ENCODE results near the gene SYT2. TPM values are rescaled to one million over a fixed set of nuclear protein-coding genes. Genes with fewer than 3 reads are reported as not detected.

Gene SYT2
- total RNA-seq, 1 experiment from 2014 or later = 12.1 TPM

DNA sequence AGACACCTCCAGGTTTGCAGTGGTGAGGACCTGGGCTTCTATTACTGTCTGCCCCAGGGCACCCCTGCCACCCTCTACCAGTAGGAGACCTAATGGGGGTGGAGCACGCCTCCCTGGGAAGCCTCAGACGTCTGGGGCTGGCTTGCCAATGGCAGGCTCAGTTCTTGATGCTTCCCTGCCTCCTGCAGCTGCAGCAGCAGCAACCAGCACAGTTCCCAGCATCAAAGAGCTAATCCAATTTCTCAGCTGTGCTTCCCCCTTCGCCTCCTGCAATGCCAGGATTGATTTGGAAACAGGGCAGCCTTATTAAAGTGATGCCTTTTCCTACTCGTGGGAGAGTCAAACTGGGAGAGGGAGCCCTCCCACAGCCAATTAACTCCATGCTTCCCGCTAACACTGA lies 8.2 kb downstream of the SYT2 start (continued):
- TF ChIP-seq, protein P1, sequence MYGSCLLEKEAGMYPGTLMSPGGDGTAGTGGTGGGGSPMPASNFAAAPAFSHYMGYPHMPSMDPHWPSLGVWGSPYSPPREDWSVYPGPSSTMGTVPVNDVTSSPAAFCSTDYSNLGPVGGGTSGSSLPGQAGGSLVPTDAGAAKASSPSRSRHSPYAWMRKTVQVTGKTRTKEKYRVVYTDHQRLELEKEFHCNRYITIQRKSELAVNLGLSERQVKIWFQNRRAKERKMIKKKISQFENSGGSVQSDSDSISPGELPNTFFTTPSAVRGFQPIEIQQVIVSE (CRISPR knock-in tag; IDR thresholded peaks at IDR 0.05; ENCODE audit: borderline replicate concordance) = no peak
- TF ChIP-seq ZNF219 (CRISPR knock-in tag; IDR thresholded peaks at IDR 0.05; ENCODE audit: borderline replicate concordance) = no peak

DNA sequence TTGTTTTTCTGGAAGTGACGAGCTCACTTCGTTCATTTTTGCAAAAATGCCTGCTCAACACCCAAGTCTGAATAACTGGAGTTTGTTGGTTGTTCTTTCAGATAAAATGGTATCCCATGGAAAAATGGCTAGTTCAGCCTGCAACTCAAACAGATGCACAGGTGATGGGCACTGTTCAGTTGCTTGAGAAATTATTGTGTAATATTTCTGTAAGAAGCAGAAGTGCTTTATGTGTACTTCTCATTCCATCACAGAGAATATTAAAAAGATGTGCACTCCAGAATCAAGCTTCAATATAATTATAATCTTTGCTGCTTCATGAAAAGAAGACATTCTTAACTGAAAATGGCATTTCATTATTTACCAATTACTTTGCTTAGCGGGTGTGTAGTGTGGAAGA lies 9.1 kb downstream of the SYT2 start:
- POLR2A ChIA-PET = no interaction called here
- CTCF ChIA-PET = no interaction called here
- Mint-ChIP-seq H3K36me3 (no peaks in the 10 kb centered on the region), H3K4me3 (no peak overlapping the region), H3K27ac (no peak overlapping the region), H3K27me3 (ENCODE audit: low read depth) (no peaks in the 10 kb centered on the region), H3K9me3 (no peaks in the 10 kb centered on the region), H3K4me1 (peaks cover 14% of the 10 kb centered on the region)
- DNase-seq (ENCODE audit: low spot score) (no peak), ATAC-seq (no peak)
- no peak for TF ChIP-seq ZNF671 (CRISPR knock-in tag; IDR thresholded peaks at IDR 0.05)
- no peak for TF ChIP-seq SMAD4 (CRISPR knock-in tag; IDR thresholded peaks at IDR 0.05)
- no peak for TF ChIP-seq MLX (CRISPR knock-in tag; IDR thresholded peaks at IDR 0.05)
- TF ChIP-seq EMX1 (CRISPR knock-in tag; IDR thresholded peaks at IDR 0.05) = no peak
- no peak for TF ChIP-seq ZNF317 (CRISPR knock-in tag; IDR thresholded peaks at IDR 0.05; ENCODE audit: borderline replicate concordance, low read depth)
- TF ChIP-seq ZNF219 (CRISPR knock-in tag; IDR thresholded peaks at IDR 0.05; ENCODE audit: borderline replicate concordance) = no peak
- no peak for TF ChIP-seq ZNF396 (CRISPR knock-in tag; IDR thresholded peaks at IDR 0.05; ENCODE audit: borderline replicate concordance)
- no peak for TF ChIP-seq RORB (CRISPR knock-in tag; IDR thresholded peaks at IDR 0.05)
- TF ChIP-seq, protein P1 (CRISPR knock-in tag; IDR thresholded peaks at IDR 0.05; ENCODE audit: borderline replicate concordance) = no peak
- no peak for TF ChIP-seq PRRX2 (CRISPR knock-in tag; IDR thresholded peaks at IDR 0.05)
- no peak for TF ChIP-seq FOXK1 (CRISPR knock-in tag; IDR thresholded peaks at IDR 0.05)
- no peak for TF ChIP-seq ZBTB21 (CRISPR knock-in tag; IDR thresholded peaks at IDR 0.05; ENCODE audit: borderline replicate concordance)
- TF ChIP-seq, protein P2, sequence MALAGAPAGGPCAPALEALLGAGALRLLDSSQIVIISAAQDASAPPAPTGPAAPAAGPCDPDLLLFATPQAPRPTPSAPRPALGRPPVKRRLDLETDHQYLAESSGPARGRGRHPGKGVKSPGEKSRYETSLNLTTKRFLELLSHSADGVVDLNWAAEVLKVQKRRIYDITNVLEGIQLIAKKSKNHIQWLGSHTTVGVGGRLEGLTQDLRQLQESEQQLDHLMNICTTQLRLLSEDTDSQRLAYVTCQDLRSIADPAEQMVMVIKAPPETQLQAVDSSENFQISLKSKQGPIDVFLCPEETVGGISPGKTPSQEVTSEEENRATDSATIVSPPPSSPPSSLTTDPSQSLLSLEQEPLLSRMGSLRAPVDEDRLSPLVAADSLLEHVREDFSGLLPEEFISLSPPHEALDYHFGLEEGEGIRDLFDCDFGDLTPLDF (CRISPR knock-in tag; IDR thresholded peaks at IDR 0.05) = no peak
- no peak for TF ChIP-seq NR2C2 (CRISPR knock-in tag; IDR thresholded peaks at IDR 0.05)
- TF ChIP-seq, protein P3, sequence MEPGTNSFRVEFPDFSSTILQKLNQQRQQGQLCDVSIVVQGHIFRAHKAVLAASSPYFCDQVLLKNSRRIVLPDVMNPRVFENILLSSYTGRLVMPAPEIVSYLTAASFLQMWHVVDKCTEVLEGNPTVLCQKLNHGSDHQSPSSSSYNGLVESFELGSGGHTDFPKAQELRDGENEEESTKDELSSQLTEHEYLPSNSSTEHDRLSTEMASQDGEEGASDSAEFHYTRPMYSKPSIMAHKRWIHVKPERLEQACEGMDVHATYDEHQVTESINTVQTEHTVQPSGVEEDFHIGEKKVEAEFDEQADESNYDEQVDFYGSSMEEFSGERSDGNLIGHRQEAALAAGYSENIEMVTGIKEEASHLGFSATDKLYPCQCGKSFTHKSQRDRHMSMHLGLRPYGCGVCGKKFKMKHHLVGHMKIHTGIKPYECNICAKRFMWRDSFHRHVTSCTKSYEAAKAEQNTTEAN (CRISPR knock-in tag; IDR thresholded peaks at IDR 0.05) = no peak
- TF ChIP-seq GRHL2 (CRISPR knock-in tag; IDR thresholded peaks at IDR 0.05; ENCODE audit: insufficient replicate concordance, severe bottlenecking) = no peak
- TF ChIP-seq, protein P4, sequence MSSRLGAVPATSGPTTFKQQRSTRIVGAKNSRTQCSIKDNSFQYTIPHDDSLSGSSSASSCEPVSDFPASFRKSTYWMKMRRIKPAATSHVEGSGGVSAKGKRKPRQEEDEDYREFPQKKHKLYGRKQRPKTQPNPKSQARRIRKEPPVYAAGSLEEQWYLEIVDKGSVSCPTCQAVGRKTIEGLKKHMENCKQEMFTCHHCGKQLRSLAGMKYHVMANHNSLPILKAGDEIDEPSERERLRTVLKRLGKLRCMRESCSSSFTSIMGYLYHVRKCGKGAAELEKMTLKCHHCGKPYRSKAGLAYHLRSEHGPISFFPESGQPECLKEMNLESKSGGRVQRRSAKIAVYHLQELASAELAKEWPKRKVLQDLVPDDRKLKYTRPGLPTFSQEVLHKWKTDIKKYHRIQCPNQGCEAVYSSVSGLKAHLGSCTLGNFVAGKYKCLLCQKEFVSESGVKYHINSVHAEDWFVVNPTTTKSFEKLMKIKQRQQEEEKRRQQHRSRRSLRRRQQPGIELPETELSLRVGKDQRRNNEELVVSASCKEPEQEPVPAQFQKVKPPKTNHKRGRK (CRISPR knock-in tag; IDR thresholded peaks at IDR 0.05; ENCODE audit: borderline replicate concordance) = no peak
- TF ChIP-seq, protein P5, sequence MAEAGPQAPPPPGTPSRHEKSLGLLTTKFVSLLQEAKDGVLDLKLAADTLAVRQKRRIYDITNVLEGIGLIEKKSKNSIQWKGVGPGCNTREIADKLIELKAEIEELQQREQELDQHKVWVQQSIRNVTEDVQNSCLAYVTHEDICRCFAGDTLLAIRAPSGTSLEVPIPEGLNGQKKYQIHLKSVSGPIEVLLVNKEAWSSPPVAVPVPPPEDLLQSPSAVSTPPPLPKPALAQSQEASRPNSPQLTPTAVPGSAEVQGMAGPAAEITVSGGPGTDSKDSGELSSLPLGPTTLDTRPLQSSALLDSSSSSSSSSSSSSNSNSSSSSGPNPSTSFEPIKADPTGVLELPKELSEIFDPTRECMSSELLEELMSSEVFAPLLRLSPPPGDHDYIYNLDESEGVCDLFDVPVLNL (CRISPR knock-in tag; IDR thresholded peaks at IDR 0.05; ENCODE audit: borderline replicate concordance, low read depth) = no peak
- TF ChIP-seq SP1 (CRISPR knock-in tag; conservative IDR thresholded peaks at IDR 0.05) = no peak
- no peak for TF ChIP-seq HMGA2 (CRISPR knock-in tag; IDR thresholded peaks at IDR 0.05)

Data from WTC11 (cell line).